B cell (primary cell): Measurements from ENCODE around the gene FLRT1. TPM values are rescaled to one million over a fixed set of nuclear protein-coding genes. Genes with fewer than 3 reads are reported as not detected.

ENCODE experiments used
- ATAC-seq: fragments of 200-7000 bp; cut with Tn5 transposase; one replicate; pipeline ENCODE4 v1.10.0; 2021; ENCODE audit warnings: low read depth, mild to moderate bottlenecking, moderate number of reproducible peaks, moderate library complexity
- CTCF ChIA-PET: fragments of 350-600 bp; sonication (Branson Sonifier 250); formaldehyde crosslinking; loops from one replicate; lab custom pipeline; 2021; ENCODE audit warnings: antibody characterized with exemption, inconsistent platforms; lab: Charles Lee
- POLR2A ChIA-PET: fragments of 350-600 bp; sonication (Branson Sonifier 250); formaldehyde crosslinking; loops from one replicate; lab custom pipeline; 2021; ENCODE audit warnings: antibody characterized with exemption; lab: Charles Lee
- DNase-seq: peaks from one replicate; pipeline ENCODE4 v3.0.0; 2013
- H2AFZ ChIP-seq: 2 replicates; pipeline ENCODE4 v1.6.1; 2012; ENCODE audit warnings: mild to moderate bottlenecking, low read depth, low read length; ENCODE audit not compliant: insufficient read depth, poor library complexity, severe bottlenecking
- H3K27ac ChIP-seq, 2 donors: 1 replicate in 1 of 2; 2 replicates in 1 of 2; pipeline ENCODE4 v1.5.1; 2012 to 2013; ENCODE audit warnings: low read length in 2 of 2, mild to moderate bottlenecking in 2 of 2, moderate library complexity in 1 of 2
- H3K27me3 ChIP-seq, 4 experiments: fragments of 200-600 bp in 1 of 4; sonication (generic) in 1 of 4; replicated peaks in 1 of 4; 1 replicate in 2 of 4; 2 replicates in 2 of 4; pipeline versions ENCODE4 v1.6.1 to v1.7.0; 2013 to 2016; ENCODE audit warnings: low read length in 3 of 4, mild to moderate bottlenecking in 2 of 4, mixed read lengths in 1 of 4, moderate library complexity in 1 of 4; ENCODE audit not compliant: insufficient read depth in 4 of 4, control insufficient read depth in 3 of 4; ENCODE audit errors: control extremely low read depth in 1 of 4
- H3K36me3 ChIP-seq, 2 experiments: replicated peaks in 1 of 2; 1 replicate in 1 of 2; 2 replicates in 1 of 2; pipeline versions ENCODE4 v1.6.1 to v1.7.1; 2013; ENCODE audit warnings: low read length in 1 of 2; ENCODE audit not compliant: insufficient read depth in 2 of 2, control insufficient read depth in 1 of 2; ENCODE audit errors: control extremely low read depth in 1 of 2, extremely low read depth in 1 of 2
- H3K4me1 ChIP-seq, 2 donors: fragments of 200-600 bp in 1 of 2; sonication (generic) in 1 of 2; 1 replicate in 1 of 2; 2 replicates in 1 of 2; pipeline versions ENCODE4 v1.5.1 to v1.6.1; 2013 to 2017; ENCODE audit warnings: low read length in 2 of 2; ENCODE audit not compliant: control insufficient read depth in 2 of 2, insufficient read depth in 2 of 2
- H3K4me2 ChIP-seq: replicated peaks from 2 replicates; pipeline ENCODE3; 2012; ENCODE audit warnings: mild to moderate bottlenecking, low read depth, low read length; ENCODE audit not compliant: poor library complexity, severe bottlenecking
- H3K4me3 ChIP-seq, 5 experiments: fragments of 200-600 bp in 1 of 5; sonication (generic) in 1 of 5; 1 replicate in 3 of 5; 2 replicates in 2 of 5; pipeline versions ENCODE4 v1.5.1 to v1.7.0; 2011 to 2016; ENCODE audit warnings: low read length in 4 of 5, mild to moderate bottlenecking in 4 of 5, low read depth in 2 of 5, control low read depth in 1 of 5, moderate library complexity in 1 of 5; ENCODE audit not compliant: insufficient read depth in 1 of 5; ENCODE audit errors: control extremely low read depth in 1 of 5, extremely low read depth in 1 of 5
- H3K79me2 ChIP-seq: fragments of 200-600 bp; sonication (generic); one replicate; pipeline ENCODE4 v1.6.0; 2016; ENCODE audit warnings: low read length; ENCODE audit not compliant: control insufficient read depth, insufficient read depth
- H3K9ac ChIP-seq: fragments of 200-600 bp; sonication (generic); 2 replicates; pipeline ENCODE4 v1.6.1; 2017; ENCODE audit warnings: mild to moderate bottlenecking, low read length, moderate library complexity
- H3K9me3 ChIP-seq, 3 donors: one replicate each; pipeline versions ENCODE4 v1.6.1 to v1.7.1; 2013; ENCODE audit warnings: low read length in 2 of 3; ENCODE audit not compliant: control insufficient read depth in 2 of 3, insufficient read depth in 1 of 3; ENCODE audit errors: control extremely low read depth in 1 of 3
- H4K20me1 ChIP-seq: 2 replicates; pipeline ENCODE4 v1.6.0; 2012; ENCODE audit warnings: mild to moderate bottlenecking, low read length; ENCODE audit not compliant: insufficient read depth, control insufficient read depth, poor library complexity, severe bottlenecking
- H3K27ac Mint-ChIP-seq: one replicate; pipeline ENCODE4 v1.8.0; 2021; ENCODE audit warnings: mixed read lengths
- H3K27me3 Mint-ChIP-seq: one replicate; pipeline ENCODE4 v1.8.0; 2021; ENCODE audit warnings: mixed read lengths
- H3K4me1 Mint-ChIP-seq: one replicate; pipeline ENCODE4 v1.8.0; 2021; ENCODE audit warnings: mixed read lengths
- H3K4me3 Mint-ChIP-seq: one replicate; pipeline ENCODE4 v1.8.0; 2021; ENCODE audit warnings: mixed read lengths
- H3K9me3 Mint-ChIP-seq: one replicate; pipeline ENCODE4 v1.8.0; 2022; ENCODE audit warnings: mixed read lengths; ENCODE audit not compliant: insufficient read depth
- EZH2 ChIP-seq: IDR thresholded peaks from 2 replicates; pipeline ENCODE4 v1.6.1; 2012; ENCODE audit warnings: borderline replicate concordance, low read depth, mild to moderate bottlenecking, moderate library complexity, low read length; ENCODE audit not compliant: insufficient read depth, poor library complexity, severe bottlenecking
- WGBS: methylation state at CpG from one replicate; pipeline ENCODE4 v1.1.5; 2013; ENCODE audit warnings: missing lambda C conversion rate; ENCODE audit not compliant: insufficient coverage; 5-methylcytosine and 5-hydroxymethylcytosine counted together
- intact Hi-C: fragments of 100-400 bp; cut with micrococcal nuclease; formaldehyde crosslinking; loops from one replicate; pipeline ENCODE4 v1.10.0; 2022
- polyA plus RNA-seq: library from polyadenylated mRNA; depleted of rRNA; stranded (reverse); fragments of >200 nt; gene quantifications from 2 replicates; pipeline ENCODE4 v1.2.3, GENCODE V29; 2012
- total RNA-seq, 2 donors: library from RNA; stranded (reverse); fragments of 120-200 nt in 1 of 2; gene quantifications; 1 replicate in 1 of 2; 2 replicates in 1 of 2; pipeline versions ENCODE4 v1.2.3 to v1.2.4, GENCODE V29; 2013 to 2022
- TF ChIP-seq, protein P1 (sequence below): fragments of 200-600 bp; IDR thresholded peaks from one replicate; pipeline ENCODE4 v1.8.0; 2022; ENCODE audit warnings: antibody characterized with exemption, mild to moderate bottlenecking

FLRT1 gene
- total and polyA plus RNA-seq, 2 donors (not counting 1 experiment from before 2014, with no cell fraction given), result not detected

DNA sequence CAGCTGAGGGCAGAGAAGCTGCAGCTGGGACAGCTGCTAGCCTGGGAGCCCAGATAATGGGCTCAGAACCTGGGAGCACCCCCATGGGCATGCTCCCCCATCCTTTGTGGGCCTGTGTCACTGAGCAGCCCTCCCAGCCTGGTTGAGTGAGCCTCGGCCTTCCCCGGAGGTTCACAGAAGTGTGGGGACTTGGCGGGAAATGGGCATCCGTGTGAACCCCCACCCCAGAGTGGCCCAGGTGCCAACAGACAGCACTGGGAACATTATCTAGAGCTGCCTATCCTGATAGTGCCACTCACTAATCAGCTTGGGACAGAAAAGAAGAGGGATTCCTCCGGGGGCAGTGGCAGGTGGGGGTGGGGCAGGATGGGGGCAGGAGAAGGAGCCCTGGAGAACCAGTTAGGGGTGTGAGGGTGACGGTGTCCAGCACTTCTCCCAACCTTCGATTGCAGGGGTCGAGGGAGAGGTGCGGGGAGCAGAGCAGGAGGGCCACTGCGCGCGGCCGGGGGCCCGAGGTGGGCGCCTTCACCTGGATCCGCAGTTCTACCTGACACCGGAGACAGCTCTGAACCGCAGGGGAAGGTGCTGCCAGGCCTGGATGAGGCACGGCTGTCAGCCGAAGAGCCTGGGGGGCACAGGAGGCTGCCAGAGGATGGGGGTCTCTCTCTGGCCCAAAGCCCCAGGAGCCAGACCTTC, 33.1 kb downstream of the FLRT1 start:
- Histone ChIP-seq H4K20me1 (no peaks in the 10 kb centered on the region), H3K36me3 (no peaks in the 10 kb centered on the region), H3K79me2 (no peaks in the 10 kb centered on the region), H3K9ac (no peak overlapping the region), H3K27ac (no peak overlapping the region), H3K4me2 (no peak overlapping the region), H3K9me3 (no peaks in the 10 kb centered on the region), H3K27me3 (no peaks in the 10 kb centered on the region), H3K4me3 (no peak overlapping the region), H2AFZ (no peak overlapping the region), H3K4me1 (no peaks in the 10 kb centered on the region)
- ATAC-seq (no peak), DNase-seq (no peak)
- TF ChIP-seq, protein P1, sequence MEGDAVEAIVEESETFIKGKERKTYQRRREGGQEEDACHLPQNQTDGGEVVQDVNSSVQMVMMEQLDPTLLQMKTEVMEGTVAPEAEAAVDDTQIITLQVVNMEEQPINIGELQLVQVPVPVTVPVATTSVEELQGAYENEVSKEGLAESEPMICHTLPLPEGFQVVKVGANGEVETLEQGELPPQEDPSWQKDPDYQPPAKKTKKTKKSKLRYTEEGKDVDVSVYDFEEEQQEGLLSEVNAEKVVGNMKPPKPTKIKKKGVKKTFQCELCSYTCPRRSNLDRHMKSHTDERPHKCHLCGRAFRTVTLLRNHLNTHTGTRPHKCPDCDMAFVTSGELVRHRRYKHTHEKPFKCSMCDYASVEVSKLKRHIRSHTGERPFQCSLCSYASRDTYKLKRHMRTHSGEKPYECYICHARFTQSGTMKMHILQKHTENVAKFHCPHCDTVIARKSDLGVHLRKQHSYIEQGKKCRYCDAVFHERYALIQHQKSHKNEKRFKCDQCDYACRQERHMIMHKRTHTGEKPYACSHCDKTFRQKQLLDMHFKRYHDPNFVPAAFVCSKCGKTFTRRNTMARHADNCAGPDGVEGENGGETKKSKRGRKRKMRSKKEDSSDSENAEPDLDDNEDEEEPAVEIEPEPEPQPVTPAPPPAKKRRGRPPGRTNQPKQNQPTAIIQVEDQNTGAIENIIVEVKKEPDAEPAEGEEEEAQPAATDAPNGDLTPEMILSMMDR, result no peak
- no peak for TF ChIP-seq EZH2
- H3K4me3 Mint-ChIP-seq, result no peak overlapping the region
- H3K27ac Mint-ChIP-seq, result no peak overlapping the region
- intact Hi-C loops, result no loop called here
- no peaks in the 10 kb centered on the region for H3K9me3 Mint-ChIP-seq
- peaks cover 3% of the 10 kb centered on the region for H3K27me3 Mint-ChIP-seq
- H3K4me1 Mint-ChIP-seq, result no peaks in the 10 kb centered on the region
- 89% methylated on average over 19 of the region's 20 CpGs for WGBS
- CTCF ChIA-PET, result no interaction called here
- POLR2A ChIA-PET, result no interaction called here

DNA sequence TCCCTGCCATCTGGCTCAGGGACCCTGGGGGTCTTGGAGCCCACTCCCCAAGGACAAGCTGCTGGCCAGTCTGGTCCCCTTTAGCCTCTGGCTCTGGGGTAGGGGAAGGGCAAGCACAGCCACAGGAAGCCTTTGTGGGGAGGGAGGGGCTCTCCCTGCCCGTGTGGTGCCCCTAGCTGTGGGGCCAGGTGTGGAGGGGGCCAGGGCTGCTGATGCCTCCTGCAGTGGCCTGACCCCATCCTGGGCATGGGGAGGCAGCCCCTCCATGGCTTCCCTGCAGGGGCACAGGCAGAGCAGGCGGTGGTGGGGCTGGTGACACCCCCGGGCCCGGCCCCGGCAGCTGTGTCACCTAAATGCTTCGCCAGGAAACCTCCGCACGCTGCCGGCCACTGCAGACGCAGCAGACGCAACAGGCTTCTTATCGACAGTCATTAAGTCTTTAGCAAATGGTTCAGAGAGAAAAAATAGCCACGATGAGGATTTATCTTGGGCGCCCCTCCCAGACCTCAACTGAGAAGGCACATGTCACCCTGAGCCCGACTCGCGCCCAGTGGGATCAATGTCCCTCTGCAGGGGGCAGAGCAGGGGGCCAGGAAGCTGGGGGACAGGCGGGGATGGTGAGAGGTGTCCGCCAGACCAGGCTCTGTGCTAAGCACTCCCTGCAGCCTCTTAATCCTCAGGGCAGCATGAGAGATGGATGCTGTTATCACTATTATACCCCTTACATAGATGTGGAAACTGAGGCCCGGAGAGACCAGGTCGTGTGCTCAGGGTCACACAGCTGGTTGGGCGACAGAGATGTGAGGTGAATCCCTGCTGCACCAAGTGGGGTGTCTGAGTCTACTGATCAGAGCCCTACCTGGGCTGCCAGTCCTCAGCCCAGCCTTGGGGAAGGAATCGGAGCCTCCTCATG, 33.9 kb downstream of the FLRT1 start:
- no peak overlapping the region for H2AFZ ChIP-seq
- H3K27me3 Mint-ChIP-seq, result peaks cover 3% of the 10 kb centered on the region
- no peak overlapping the region for H3K4me2 ChIP-seq
- WGBS, result 88% methylated on average over 20 of the region's 23 CpGs
- CTCF ChIA-PET, result no interaction called here
- H3K4me1 ChIP-seq, result no peaks in the 10 kb centered on the region
- DNase-seq (no peak), ATAC-seq (no peak)
- H3K4me3 ChIP-seq, result no peak overlapping the region
- H3K27ac Mint-ChIP-seq, result no peak overlapping the region
- no peaks in the 10 kb centered on the region for H3K27me3 ChIP-seq
- H3K27ac ChIP-seq, result no peak overlapping the region
- H3K79me2 ChIP-seq, result no peaks in the 10 kb centered on the region
- intact Hi-C loops, result no loop called here
- H3K9me3 ChIP-seq, result no peaks in the 10 kb centered on the region
- no peaks in the 10 kb centered on the region for H3K4me1 Mint-ChIP-seq
- TF ChIP-seq EZH2, result no peak
- TF ChIP-seq, protein P1, result no peak
- no peak overlapping the region for H3K9ac ChIP-seq
- H4K20me1 ChIP-seq, result no peaks in the 10 kb centered on the region
- POLR2A ChIA-PET, result no interaction called here
- H3K4me3 Mint-ChIP-seq, result no peak overlapping the region
- no peaks in the 10 kb centered on the region for H3K36me3 ChIP-seq
- H3K9me3 Mint-ChIP-seq, result no peaks in the 10 kb centered on the region
